Smooth muscle cell (in vitro differentiated cells): ENCODE results near the gene COX7C. TPM values are rescaled to one million over a fixed set of nuclear protein-coding genes. Genes with fewer than 3 reads are reported as not detected.
A peak's percentile ranks its signal among the peaks of the same experiment; 100 is the strongest.

Experiments
- DNase-seq: peaks from one replicate; lab custom pipeline; 2025; ENCODE audit not compliant: unreplicated experiment; lab: John Stamatoyannopoulos, UW
- H2AFZ ChIP-seq: fragments of 200-600 bp; sonication (generic); 2 replicates; pipeline ENCODE4 v1.6.0; 2016; ENCODE audit warnings: antibody characterized with exemption, low read depth, mild to moderate bottlenecking
- H3F3A ChIP-seq: fragments of 200-600 bp; sonication (generic); 2 replicates; pipeline ENCODE4 v1.6.0; 2017; ENCODE audit warnings: antibody characterized with exemption, low read depth
- H3K27ac ChIP-seq: fragments of 200-600 bp; sonication (generic); 2 replicates; pipeline ENCODE4 v1.5.1; 2016; ENCODE audit warnings: low read depth, mild to moderate bottlenecking
- H3K27me3 ChIP-seq: fragments of 200-600 bp; sonication (generic); 2 replicates; pipeline ENCODE4 v1.6.1; 2016; ENCODE audit warnings: low read depth, mild to moderate bottlenecking
- H3K36me3 ChIP-seq: fragments of 200-600 bp; sonication (generic); 2 replicates; pipeline ENCODE4 v1.5.1; 2016; ENCODE audit warnings: low read depth
- H3K4me1 ChIP-seq: fragments of 200-600 bp; sonication (generic); 2 replicates; pipeline ENCODE4 v1.5.1; 2016; ENCODE audit warnings: low read depth
- H3K4me2 ChIP-seq: fragments of 200-600 bp; sonication (generic); 2 replicates; pipeline ENCODE4 v1.6.0; 2016; ENCODE audit warnings: mild to moderate bottlenecking
- H3K4me3 ChIP-seq: fragments of 200-600 bp; sonication (generic); 2 replicates; pipeline ENCODE4 v1.5.1; 2016; ENCODE audit warnings: mild to moderate bottlenecking
- H3K79me2 ChIP-seq: fragments of 200-600 bp; sonication (generic); 2 replicates; pipeline ENCODE4 v1.6.0; 2016; ENCODE audit warnings: low read depth, mild to moderate bottlenecking
- H3K9ac ChIP-seq: fragments of 200-600 bp; sonication (generic); 2 replicates; pipeline ENCODE4 v1.6.0; 2016; ENCODE audit warnings: low read depth
- H3K9me3 ChIP-seq: fragments of 200-600 bp; sonication (generic); replicated peaks from 2 replicates; pipeline ENCODE4 v1.5.1; 2016; ENCODE audit warnings: low read depth
- H4K20me1 ChIP-seq: fragments of 200-600 bp; sonication (generic); 2 replicates; pipeline ENCODE4 v1.6.0; 2016; ENCODE audit warnings: low read depth
- CTCF ChIP-seq: fragments of 200-600 bp; sonication (generic); IDR thresholded peaks from 2 replicates; pipeline ENCODE4 v1.5.1; 2017; ENCODE audit warnings: borderline replicate concordance, mild to moderate bottlenecking, antibody characterized with exemption; ENCODE audit not compliant: insufficient read depth, poor library complexity, severe bottlenecking
- WGBS: methylation state at CpG from one replicate; pipeline ENCODE4 v1.1.7; 2016; ENCODE audit warnings: low lambda C conversion rate; 5-methylcytosine and 5-hydroxymethylcytosine counted together
- polyA plus RNA-seq: library from polyadenylated mRNA; unstranded; fragments of >200 nt; fragmentation: Nextera tagmentation; extraction: Ambion mirVana; gene quantifications from 2 replicates; pipeline ENCODE4 v1.2.1, GENCODE V29; 2016
- total RNA-seq: library from RNA; depleted of rRNA; stranded (reverse); fragments of >200 nt; gene quantifications from 2 replicates; pipeline ENCODE4 v1.2.3, GENCODE V29; 2014

COX7C gene
- total and polyA plus RNA-seq, 2 experiments from 2014 or later, result 645 to 670 TPM

- Histone ChIP-seq H3K27ac (no peak overlapping the region), H2AFZ (no peak overlapping the region), H3K9ac (no peak overlapping the region), H4K20me1 (no peaks in the 10 kb centered on the region), H3K4me1 (no peaks in the 10 kb centered on the region), H3K36me3 (no peaks in the 10 kb centered on the region), H3K4me3 (no peak overlapping the region), H3F3A (no peaks in the 10 kb centered on the region), H3K9me3 (no peaks in the 10 kb centered on the region), H3K27me3 (no peaks in the 10 kb centered on the region), H3K4me2 (no peak overlapping the region), H3K79me2 (no peaks in the 10 kb centered on the region)
- no peak for DNase-seq
- WGBS, result 93% methylated on average over 2 of the region's 2 CpGs
- TF ChIP-seq CTCF, result no peak
Measured at GRCh38 chr5:86613455-86613854, 4.3 kb upstream of the COX7C start.

GRCh38 chr5:86617309-86617755 is 409 bp upstream of the COX7C start:
- H3K4me2 ChIP-seq, result peak overlapping the region; percentile 41
- H4K20me1 ChIP-seq, result peaks cover 3% of the 10 kb centered on the region
- DNase-seq, result no peak
- peaks cover 19% of the 10 kb centered on the region for H3F3A ChIP-seq
- peaks cover 18% of the 10 kb centered on the region for H3K36me3 ChIP-seq
- peaks cover 8% of the 10 kb centered on the region for H3K79me2 ChIP-seq
- 74% methylated on average over 6 of the region's 6 CpGs for WGBS
- no peak for TF ChIP-seq CTCF
- H3K4me3 ChIP-seq, result peak overlapping the region; percentile 88
- no peak overlapping the region for H3K9ac ChIP-seq
- peak overlapping the region; percentile 89 for H2AFZ ChIP-seq
- H3K27me3 ChIP-seq, result no peaks in the 10 kb centered on the region
- H3K4me1 ChIP-seq, result peaks cover 11% of the 10 kb centered on the region
- no peaks in the 10 kb centered on the region for H3K9me3 ChIP-seq
- no peak overlapping the region for H3K27ac ChIP-seq

GRCh38 chr5:86623785-86624483 is 6.2 kb downstream of the COX7C start:
- H3K9me3 ChIP-seq, result no peaks in the 10 kb centered on the region
- H3K79me2 ChIP-seq, result peaks cover 7% of the 10 kb centered on the region
- no peak overlapping the region for H3K27ac ChIP-seq
- H4K20me1 ChIP-seq, result peaks cover 3% of the 10 kb centered on the region
- H3K27me3 ChIP-seq, result no peaks in the 10 kb centered on the region
- H2AFZ ChIP-seq, result no peak overlapping the region
- H3K4me3 ChIP-seq, result no peak overlapping the region
- H3K4me1 ChIP-seq, result peaks cover 8% of the 10 kb centered on the region
- no peak for TF ChIP-seq CTCF
- peaks cover 27% of the 10 kb centered on the region for H3F3A ChIP-seq
- peaks cover 18% of the 10 kb centered on the region for H3K36me3 ChIP-seq
- 87% methylated on average over 4 of the region's 4 CpGs for WGBS
- no peak for DNase-seq
- no peak overlapping the region for H3K9ac ChIP-seq
- H3K4me2 ChIP-seq, result no peak overlapping the region

- TF ChIP-seq CTCF, result no peak
- DNase-seq, result no peak
- Histone ChIP-seq H3F3A (peaks cover 24% of the 10 kb centered on the region), H3K4me2 (no peak overlapping the region), H4K20me1 (no peaks in the 10 kb centered on the region), H2AFZ (no peak overlapping the region), H3K27ac (no peak overlapping the region), H3K79me2 (no peaks in the 10 kb centered on the region), H3K4me3 (no peak overlapping the region), H3K36me3 (peaks cover 14% of the 10 kb centered on the region), H3K9ac (no peak overlapping the region), H3K4me1 (no peaks in the 10 kb centered on the region), H3K9me3 (no peaks in the 10 kb centered on the region), H3K27me3 (no peaks in the 10 kb centered on the region)
- WGBS, result 91% methylated on average over 2 of the region's 2 CpGs
Measured at GRCh38 chr5:86625148-86625547, 7.4 kb downstream of the COX7C start.
